Thyroid gland (tissue), 4 donors: ENCODE measurements around the gene FOXN4. TPM values are rescaled to one million over a fixed set of nuclear protein-coding genes. Genes with fewer than 3 reads are reported as not detected.

Source experiments
- DNase-seq, 2 donors: peaks; one replicate each; pipeline ENCODE4 v3.0.0-alpha.2; 2019
- H3K27ac ChIP-seq, 3 donors: fragments of 200-600 bp; sonication (generic); 1 replicate in 2 of 3; 2 replicates in 1 of 3; pipeline ENCODE4 v1.5.1; 2016 to 2019; ENCODE audit warnings: mild to moderate bottlenecking in 1 of 3, moderate library complexity in 1 of 3
- H3K27me3 ChIP-seq: fragments of 200-600 bp; sonication (generic); one replicate; pipeline ENCODE4 v1.5.1; 2019
- H3K36me3 ChIP-seq, 2 donors: fragments of 200-600 bp; sonication (generic); one replicate each; pipeline ENCODE4 v1.5.1; 2016 to 2019
- H3K4me1 ChIP-seq, 2 donors: fragments of 200-600 bp; sonication (generic); one replicate each; pipeline ENCODE4 v1.5.1; 2017 to 2019
- H3K4me3 ChIP-seq, 3 donors: fragments of 200-600 bp; sonication (generic); replicated peaks in 1 of 3; 1 replicate in 2 of 3; 2 replicates in 1 of 3; pipeline ENCODE4 v1.5.1; 2016; ENCODE audit warnings: mild to moderate bottlenecking in 1 of 3
- H3K9me3 ChIP-seq: fragments of 200-600 bp; sonication (generic); one replicate; pipeline ENCODE4 v1.5.1; 2017
- POLR2A ChIP-seq, 2 donors: fragments of 450-650 bp; IDR thresholded peaks; one replicate each; pipeline ENCODE4 v1.6.1; 2017; ENCODE audit warnings: antibody characterized with exemption in 2 of 2, mild to moderate bottlenecking in 2 of 2, moderate library complexity in 1 of 2
- WGBS, 2 donors: methylation state at CpG; one replicate each; pipeline ENCODE4 v1.1.5; 2017; 5-methylcytosine and 5-hydroxymethylcytosine counted together
- intact Hi-C: fragments of 100-400 bp; cut with DNase I; formaldehyde crosslinking; loops from one replicate; pipeline ENCODE4 v1.15.1; 2023
- total RNA-seq, 4 donors: library from RNA; depleted of rRNA; stranded (reverse); fragments of >200 nt; gene quantifications; one replicate each; pipeline ENCODE4 v1.2.3, GENCODE V29; 2016
- TF ChIP-seq, protein P1 (sequence below), 6 experiments: fragments of 200-600 bp in 3 of 6; fragments of 450-650 bp in 3 of 6; sonication (generic) in 3 of 6; IDR thresholded peaks; one replicate each; pipeline ENCODE4 v1.5.1; 2016 to 2019; ENCODE audit warnings: antibody characterized with exemption in 6 of 6, mild to moderate bottlenecking in 2 of 6, inconsistent platforms in 1 of 6, moderate library complexity in 1 of 6

Gene FOXN4
- total RNA-seq, 4 donors from 2014 or later: not detected

DNA sequence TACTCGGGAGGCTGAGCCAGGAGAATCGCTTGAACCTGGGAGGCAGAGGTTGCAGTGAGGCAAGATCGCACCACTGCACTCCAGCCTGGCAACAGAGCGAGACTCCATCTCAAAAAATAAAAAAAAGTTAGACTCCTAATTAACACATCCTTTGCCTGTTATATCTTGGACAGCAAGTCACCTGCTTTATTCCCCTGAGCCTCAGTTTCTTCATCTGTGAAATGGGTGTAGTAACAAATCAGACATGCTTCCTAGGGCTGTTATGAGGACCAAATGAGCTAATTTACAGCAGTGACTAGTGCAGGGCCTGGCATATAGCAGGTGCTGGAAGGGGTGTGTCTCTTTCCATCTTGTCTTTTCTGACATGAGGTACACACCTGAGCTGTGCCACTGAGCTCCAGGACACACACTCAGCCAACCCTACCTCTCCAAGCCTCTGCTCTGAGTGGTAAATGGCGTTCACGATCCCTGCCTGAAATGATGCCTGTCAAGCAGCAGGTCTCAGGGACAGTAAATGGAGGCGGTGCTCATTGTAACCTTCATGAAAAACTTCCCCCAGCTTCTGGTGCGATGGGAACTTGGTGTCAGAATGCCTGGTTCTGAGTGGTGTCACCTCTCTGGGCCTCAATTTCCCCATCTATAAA, 31.7 kb downstream of the FOXN4 start:
- Histone ChIP-seq H3K36me3 (no peaks in the 10 kb centered on the region), H3K4me3 (no peak overlapping the region), H3K27ac (no peak overlapping the region), H3K4me1 (no peaks in the 10 kb centered on the region), H3K27me3 (no peaks in the 10 kb centered on the region), H3K9me3 (no peaks in the 10 kb centered on the region)
- no peak for TF ChIP-seq POLR2A (IDR thresholded peaks at IDR 0.05)
- TF ChIP-seq, protein P1, sequence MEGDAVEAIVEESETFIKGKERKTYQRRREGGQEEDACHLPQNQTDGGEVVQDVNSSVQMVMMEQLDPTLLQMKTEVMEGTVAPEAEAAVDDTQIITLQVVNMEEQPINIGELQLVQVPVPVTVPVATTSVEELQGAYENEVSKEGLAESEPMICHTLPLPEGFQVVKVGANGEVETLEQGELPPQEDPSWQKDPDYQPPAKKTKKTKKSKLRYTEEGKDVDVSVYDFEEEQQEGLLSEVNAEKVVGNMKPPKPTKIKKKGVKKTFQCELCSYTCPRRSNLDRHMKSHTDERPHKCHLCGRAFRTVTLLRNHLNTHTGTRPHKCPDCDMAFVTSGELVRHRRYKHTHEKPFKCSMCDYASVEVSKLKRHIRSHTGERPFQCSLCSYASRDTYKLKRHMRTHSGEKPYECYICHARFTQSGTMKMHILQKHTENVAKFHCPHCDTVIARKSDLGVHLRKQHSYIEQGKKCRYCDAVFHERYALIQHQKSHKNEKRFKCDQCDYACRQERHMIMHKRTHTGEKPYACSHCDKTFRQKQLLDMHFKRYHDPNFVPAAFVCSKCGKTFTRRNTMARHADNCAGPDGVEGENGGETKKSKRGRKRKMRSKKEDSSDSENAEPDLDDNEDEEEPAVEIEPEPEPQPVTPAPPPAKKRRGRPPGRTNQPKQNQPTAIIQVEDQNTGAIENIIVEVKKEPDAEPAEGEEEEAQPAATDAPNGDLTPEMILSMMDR (IDR thresholded peaks at IDR 0.05): no peak
- DNase-seq: no peak
- 87 to 89% methylated on average over 8 of the region's 8 CpGs for WGBS, 2 donors
- intact Hi-C loops: no loop called here

DNA sequence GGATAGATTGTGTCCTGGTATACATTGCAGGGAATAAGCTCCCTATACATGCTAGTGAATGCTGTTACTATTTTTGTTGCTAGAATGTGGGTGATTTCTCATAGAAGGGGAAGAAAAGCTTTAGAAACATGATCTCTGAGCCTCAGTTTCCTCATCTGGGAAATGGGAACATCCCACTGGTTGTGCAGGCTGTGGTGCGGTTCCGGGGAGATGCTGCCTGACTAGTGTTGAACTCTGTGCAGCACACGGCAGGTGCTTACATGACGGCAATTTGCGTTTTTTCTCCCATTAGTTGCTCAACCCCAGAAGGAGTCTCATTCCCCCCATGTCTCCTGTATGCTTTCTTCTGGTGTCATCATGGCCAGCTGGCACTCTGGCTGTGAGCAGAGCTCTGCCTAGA, 32.9 kb downstream of the FOXN4 start:
- Histone ChIP-seq H3K9me3 (no peaks in the 10 kb centered on the region), H3K4me3 (no peak overlapping the region), H3K27me3 (no peaks in the 10 kb centered on the region), H3K27ac (no peak overlapping the region), H3K36me3 (no peaks in the 10 kb centered on the region), H3K4me1 (no peaks in the 10 kb centered on the region)
- TF ChIP-seq, protein P1 (IDR thresholded peaks at IDR 0.05): no peak
- TF ChIP-seq POLR2A (IDR thresholded peaks at IDR 0.05): no peak
- DNase-seq: no peak
- 93% methylated on average over 5 of the region's 5 CpGs for WGBS, 2 donors
- intact Hi-C loops: no loop called here

DNA sequence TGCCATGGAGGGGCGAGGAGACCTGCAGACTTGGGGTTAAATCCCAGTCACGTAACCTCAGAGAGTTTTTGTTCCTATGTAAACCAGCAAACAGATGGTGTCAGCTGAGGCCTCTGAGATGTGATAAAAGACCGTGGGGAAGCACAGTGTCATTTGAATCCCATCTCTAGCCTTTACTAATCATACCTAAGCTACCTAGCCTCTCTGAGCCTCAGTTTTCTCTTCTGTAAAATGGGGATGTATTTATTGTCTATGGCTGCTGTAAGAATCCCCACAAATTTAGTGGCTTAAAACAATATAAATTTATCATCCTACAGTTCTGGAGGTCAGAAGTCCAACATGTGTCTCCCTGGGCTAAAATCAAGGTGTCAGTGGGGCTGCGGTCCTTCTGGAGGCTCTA, 33.9 kb downstream of the FOXN4 start:
- H3K36me3 ChIP-seq: no peaks in the 10 kb centered on the region
- TF ChIP-seq, protein P1 (IDR thresholded peaks at IDR 0.05): no peak
- TF ChIP-seq POLR2A (IDR thresholded peaks at IDR 0.05): no peak
- no peaks in the 10 kb centered on the region for H3K27me3 ChIP-seq
- H3K4me1 ChIP-seq: no peaks in the 10 kb centered on the region
- 73 to 83% methylated on average over 4 of the region's 4 CpGs for WGBS, 2 donors
- H3K27ac ChIP-seq: no peak overlapping the region
- H3K9me3 ChIP-seq: no peaks in the 10 kb centered on the region
- no peak overlapping the region for H3K4me3 ChIP-seq
- intact Hi-C loops: no loop called here
- DNase-seq: no peak

DNA sequence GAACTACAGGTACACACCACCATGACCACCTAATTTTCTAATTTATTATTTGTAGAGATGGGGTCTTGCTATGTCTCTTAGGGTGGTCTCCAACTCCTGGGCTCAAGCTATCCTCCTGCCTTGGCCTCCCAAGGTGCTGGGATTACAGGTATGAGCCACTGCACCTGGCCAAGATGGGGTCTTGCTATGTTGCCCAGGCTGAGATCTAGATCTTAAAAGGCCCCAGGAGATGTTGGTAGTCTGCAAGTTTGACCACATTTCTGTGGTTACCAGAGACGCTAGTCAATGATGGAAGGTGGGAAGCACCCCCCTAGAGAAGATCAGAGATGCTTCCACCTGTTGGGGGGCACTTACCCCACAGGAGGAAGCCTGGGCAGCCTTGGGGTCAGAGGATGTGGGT, 34.7 kb downstream of the FOXN4 start:
- WGBS, 2 donors: 83% methylated on average over 1 of the region's 1 CpG; no CpG with 5 or more reads in 1 of the 2 donors
- H3K9me3 ChIP-seq: no peaks in the 10 kb centered on the region
- H3K27ac ChIP-seq: no peak overlapping the region
- H3K4me3 ChIP-seq: no peak overlapping the region
- H3K4me1 ChIP-seq: no peaks in the 10 kb centered on the region
- intact Hi-C loops: no loop called here
- H3K27me3 ChIP-seq: no peaks in the 10 kb centered on the region
- TF ChIP-seq, protein P1 (IDR thresholded peaks at IDR 0.05): no peak
- no peak for TF ChIP-seq POLR2A (IDR thresholded peaks at IDR 0.05)
- DNase-seq: no peak
- no peaks in the 10 kb centered on the region for H3K36me3 ChIP-seq

DNA sequence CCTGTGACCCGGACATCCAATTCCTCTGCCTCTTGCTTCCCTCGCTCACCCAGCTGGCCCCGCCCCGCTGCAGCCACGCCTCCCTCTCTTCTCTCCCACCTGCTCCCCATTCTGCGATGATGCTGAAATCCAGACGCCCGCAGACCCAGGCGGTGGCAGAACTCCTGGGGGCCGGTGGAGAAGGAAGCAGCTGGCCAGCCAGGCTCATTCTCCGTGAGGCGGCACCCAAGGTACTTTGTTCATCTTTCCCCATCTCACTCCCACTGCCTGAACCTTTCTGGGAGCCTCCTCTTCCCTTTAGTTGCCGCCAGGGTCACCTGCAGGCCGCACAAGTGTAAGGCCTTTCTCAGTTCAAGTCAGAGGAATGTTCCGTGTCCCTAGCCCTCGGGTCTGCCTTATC, 35.7 kb downstream of the FOXN4 start:
- TF ChIP-seq POLR2A (IDR thresholded peaks at IDR 0.05): no peak
- TF ChIP-seq, protein P1 (IDR thresholded peaks at IDR 0.05): no peak
- WGBS, 2 donors: 16 to 21% methylated on average over 16 of the region's 16 CpGs
- H3K4me3 ChIP-seq: no peak overlapping the region
- no peak overlapping the region for H3K27ac ChIP-seq
- H3K9me3 ChIP-seq: no peaks in the 10 kb centered on the region
- intact Hi-C loops: no loop called here
- no peaks in the 10 kb centered on the region for H3K4me1 ChIP-seq
- peaks cover 0 to 2% of the 10 kb centered on the region in 2 donors for H3K36me3 ChIP-seq
- H3K27me3 ChIP-seq: no peaks in the 10 kb centered on the region
- DNase-seq: no peak
